ENCODE data around the gene LRRFIP1.
"Not testable (repeated sequence)": the region's sequence is repeated elsewhere in the genome, so short reads cannot be mapped to it uniquely, and the experiment has no call there.

LRRFIP1 gene

GRCh38 chr2:237597196-237598145, 29.9 kb upstream of the LRRFIP1 start:
- DNase-seq, result no peak

- no peak for DNase-seq
Measured at GRCh38 chr2:237598468-237599208, 28.7 kb upstream of the LRRFIP1 start.

GRCh38 chr2:237599465-237600110, 27.8 kb upstream of the LRRFIP1 start:
- DNase-seq, result no peak

GRCh38 chr2:237600205-237600846, 27.1 kb upstream of the LRRFIP1 start:
- DNase-seq, result peak; percentile 60

- DNase-seq, result no peak
Measured at GRCh38 chr2:237601453-237602116, 25.8 kb upstream of the LRRFIP1 start.

- no peak for DNase-seq
Measured at GRCh38 chr2:237602409-237602808, 25.0 kb upstream of the LRRFIP1 start.

GRCh38 chr2:237603049-237603717, 24.2 kb upstream of the LRRFIP1 start:
- no peak for DNase-seq

- no peak for DNase-seq
Measured at GRCh38 chr2:237603718-237604362, 23.5 kb upstream of the LRRFIP1 start.

- no peak for DNase-seq
Measured at GRCh38 chr2:237604391-237604790, 23.0 kb upstream of the LRRFIP1 start.

- no peak for DNase-seq
Measured at GRCh38 chr2:237604960-237605359, 22.4 kb upstream of the LRRFIP1 start.

- DNase-seq, result not testable (repeated sequence)
Measured at GRCh38 chr2:237606522-237606921, 20.9 kb upstream of the LRRFIP1 start.

- no peak for DNase-seq
Measured at GRCh38 chr2:237612527-237613357, 14.6 kb upstream of the LRRFIP1 start.

- DNase-seq, result no peak
Measured at GRCh38 chr2:237613679-237614078, 13.7 kb upstream of the LRRFIP1 start.

- no peak for DNase-seq
Measured at GRCh38 chr2:237614151-237614720, 13.2 kb upstream of the LRRFIP1 start.

GRCh38 chr2:237615631-237616249, 11.6 kb upstream of the LRRFIP1 start:
- no peak for DNase-seq

- no peak for DNase-seq
Measured at GRCh38 chr2:237616373-237616733, 11.0 kb upstream of the LRRFIP1 start.

GRCh38 chr2:237616734-237617586, 10.4 kb upstream of the LRRFIP1 start:
- DNase-seq, result peak; percentile 19

GRCh38 chr2:237617587-237617982, 9.8 kb upstream of the LRRFIP1 start:
- no peak for DNase-seq

GRCh38 chr2:237618449-237618848, 8.9 kb upstream of the LRRFIP1 start:
- no peak for DNase-seq

Measured in RPMI8226 (cell line).